Measurements from ENCODE around the gene LYST. TPM values are rescaled to one million over a fixed set of nuclear protein-coding genes. Genes with fewer than 3 reads are reported as not detected.

Gene LYST
- polyA plus RNA-seq, 3 donors, result 46.3 to 128 (median 67.9) TPM

- peak overlapping the region in 4 of 7 donors; percentile 17 to 63 (median 54) for H3K27ac Mint-ChIP-seq
These were observed 141.3 kb downstream of the LYST start for GRCh38 chr1:235725434-235725833.

GRCh38 chr1:235724730-235725129, 142.0 kb downstream of the LYST start:
- H3K4me2 ChIP-seq (replicated peaks; ENCODE audit: extremely low read depth, low read length, poor library complexity, severe bottlenecking), result no peak overlapping the region
- no peak for TF ChIP-seq CTCF (IDR thresholded peaks at IDR 0.05)
- peaks cover 97% of the 10 kb centered on the region in 2 donors for H3K36me3 ChIP-seq (replicated peaks in 1 of 2; ENCODE audit: control insufficient read depth in 1 of 2, insufficient read depth in 2 of 2, low read length in 2 of 2)
- no peaks in the 10 kb centered on the region for H3K4me1 ChIP-seq (ENCODE audit: control insufficient read depth in 1 of 2, insufficient read depth in 2 of 2, low read length in 2 of 2)
- no peak overlapping the region for H3K27ac ChIP-seq (ENCODE audit: low read depth in 1 of 2, low read length in 2 of 2)
- no peak overlapping the region for H3K4me3 ChIP-seq (replicated peaks in 1 of 3; ENCODE audit: low read depth in 2 of 3, low read length in 3 of 3)
- Mint-ChIP-seq H3K4me3 (no peak overlapping the region), H3K9me3 (no peaks in the 10 kb centered on the region), H3K27ac (peak overlapping the region in 2 of 7 donors; percentile 17 to 36), H3K4me1 (no peaks in the 10 kb centered on the region), H3K27me3 (ENCODE audit: low read depth in 3 of 3) (no peaks in the 10 kb centered on the region), H3K36me3 (peaks cover 33 to 48% of the 10 kb centered on the region in 2 donors)
- H3K27me3 ChIP-seq (ENCODE audit: control insufficient read depth in 2 of 2, insufficient read depth in 2 of 2, low read length in 2 of 2), result no peaks in the 10 kb centered on the region
- intact Hi-C loops (cut with micrococcal nuclease), result no loop called here
- 90% methylated on average over 1 of the region's 2 CpGs for WGBS (ENCODE audit: insufficient coverage)
- H4K20me1 ChIP-seq (ENCODE audit: insufficient read depth, low read length), result peaks cover 97% of the 10 kb centered on the region
- no peak overlapping the region for H2AFZ ChIP-seq (ENCODE audit: insufficient read depth, low read depth, low read length, poor library complexity, severe bottlenecking)
- no peak overlapping the region for H3K9ac ChIP-seq (ENCODE audit: insufficient read depth, low read length, poor library complexity, severe bottlenecking)
- no peak for DNase-seq
- peaks cover 61% of the 10 kb centered on the region for H3K79me2 ChIP-seq (ENCODE audit: insufficient read depth, low read length)
- H3K9me3 ChIP-seq (replicated peaks in 1 of 2; ENCODE audit: control insufficient read depth in 1 of 2, insufficient read depth in 1 of 2, low read length in 2 of 2), result no peaks in the 10 kb centered on the region

More at GRCh38 chr1:235725434-235725833, 141.3 kb downstream of the LYST start:
- no peak for DNase-seq
- no peaks in the 10 kb centered on the region for H3K4me1 ChIP-seq (ENCODE audit: control insufficient read depth in 1 of 2, insufficient read depth in 2 of 2, low read length in 2 of 2)
- H3K4me3 ChIP-seq (replicated peaks in 1 of 3; ENCODE audit: low read depth in 2 of 3, low read length in 3 of 3), result no peak overlapping the region
- no peaks in the 10 kb centered on the region for H3K9me3 Mint-ChIP-seq
- H3K27ac ChIP-seq (ENCODE audit: low read depth in 1 of 2, low read length in 2 of 2), result no peak overlapping the region
- H3K36me3 ChIP-seq (replicated peaks in 1 of 2; ENCODE audit: control insufficient read depth in 1 of 2, insufficient read depth in 2 of 2, low read length in 2 of 2), result peaks cover 97% of the 10 kb centered on the region in 2 donors
- H3K79me2 ChIP-seq (ENCODE audit: insufficient read depth, low read length), result peaks cover 59% of the 10 kb centered on the region
- no peak overlapping the region for H3K4me3 Mint-ChIP-seq
- no peak for TF ChIP-seq CTCF (IDR thresholded peaks at IDR 0.05)
- H2AFZ ChIP-seq (ENCODE audit: insufficient read depth, low read depth, low read length, poor library complexity, severe bottlenecking), result no peak overlapping the region
- no peaks in the 10 kb centered on the region for H3K4me1 Mint-ChIP-seq
- 100% methylated on average over 3 of the region's 3 CpGs for WGBS (ENCODE audit: insufficient coverage)
- intact Hi-C loops (cut with micrococcal nuclease), result no loop called here
- no peaks in the 10 kb centered on the region for H3K27me3 ChIP-seq (ENCODE audit: control insufficient read depth in 2 of 2, insufficient read depth in 2 of 2, low read length in 2 of 2)
- H3K9me3 ChIP-seq (replicated peaks in 1 of 2; ENCODE audit: control insufficient read depth in 1 of 2, insufficient read depth in 1 of 2, low read length in 2 of 2), result no peaks in the 10 kb centered on the region
- H4K20me1 ChIP-seq (ENCODE audit: insufficient read depth, low read length), result peaks cover 96% of the 10 kb centered on the region
- peaks cover 27 to 43% of the 10 kb centered on the region in 2 donors for H3K36me3 Mint-ChIP-seq
- H3K9ac ChIP-seq (ENCODE audit: insufficient read depth, low read length, poor library complexity, severe bottlenecking), result no peak overlapping the region
- H3K27me3 Mint-ChIP-seq (ENCODE audit: low read depth in 3 of 3), result no peaks in the 10 kb centered on the region
- H3K4me2 ChIP-seq (replicated peaks; ENCODE audit: extremely low read depth, low read length, poor library complexity, severe bottlenecking), result no peak overlapping the region

Data from CD14-positive monocyte (primary cell).